Measurements from ENCODE around the gene CHMP4B. TPM values are rescaled to one million over a fixed set of nuclear protein-coding genes. Genes with fewer than 3 reads are reported as not detected.

The CHMP4B gene
- total RNA-seq, 1 donor from 2014 or later, result 24.6 TPM

GRCh38 chr20:33894798-33895197, 83.7 kb downstream of the CHMP4B start:
- DNase-seq (ENCODE audit: low spot score), result no peak

GRCh38 chr20:33896509-33896908, 85.4 kb downstream of the CHMP4B start:
- peak; percentile 19 for DNase-seq (ENCODE audit: low spot score)

DNA sequence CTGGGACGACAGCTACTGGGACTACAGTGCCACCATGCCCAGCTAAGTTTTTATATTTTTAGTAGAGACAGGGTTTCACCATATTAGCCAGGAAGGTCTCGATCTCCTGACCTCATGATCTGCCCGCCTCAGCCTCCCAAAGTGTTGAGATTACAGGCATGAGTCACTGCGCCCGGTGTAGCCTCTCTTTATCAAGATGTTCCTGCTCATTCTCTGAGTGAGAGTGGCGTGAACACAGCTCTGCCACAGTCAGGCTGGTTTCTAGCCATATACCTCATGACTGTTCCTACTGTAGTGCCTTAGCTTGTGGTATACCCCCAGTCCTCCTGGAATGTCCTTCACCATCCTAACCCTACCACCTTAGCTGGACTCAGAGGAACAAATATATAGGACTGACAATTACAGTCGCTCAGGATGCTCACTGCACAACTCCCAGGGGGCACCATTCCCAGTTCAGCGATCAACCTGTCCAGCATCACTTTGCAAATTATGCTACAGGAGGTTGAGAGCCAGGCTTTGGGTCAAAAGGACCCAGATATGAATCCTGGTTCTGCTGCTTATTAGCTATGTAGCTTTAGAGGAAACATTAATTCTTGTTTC, 86.3 kb downstream of the CHMP4B start:
- DNase-seq (ENCODE audit: low spot score), result no peak

GRCh38 chr20:33899106-33899505, 88.0 kb downstream of the CHMP4B start:
- no peak for DNase-seq (ENCODE audit: low spot score)

- DNase-seq (ENCODE audit: low spot score), result no peak
Observed at GRCh38 chr20:33900521-33901131, 89.5 kb downstream of the CHMP4B start.

- no peak for DNase-seq (ENCODE audit: low spot score)
Observed at GRCh38 chr20:33901132-33901523, 90.0 kb downstream of the CHMP4B start.

- no peak for DNase-seq (ENCODE audit: low spot score)
Observed at GRCh38 chr20:33902011-33902410, 90.9 kb downstream of the CHMP4B start.

Other genes starting within 250 kb of the CHMP4B start
- not detected for gene C20orf144, start 149.0 kb upstream of the CHMP4B start, total RNA-seq (ENCODE audit: insufficient read depth, low replicate concordance)
- gene ACTL10, start 144.4 kb upstream of the CHMP4B start, total RNA-seq (ENCODE audit: insufficient read depth, low replicate concordance), result not detected
- 15.6 TPM for gene NECAB3, start 136.9 kb upstream of the CHMP4B start, total RNA-seq (ENCODE audit: insufficient read depth, low replicate concordance)
- 8.7 TPM for gene E2F1, start 125.0 kb upstream of the CHMP4B start, total RNA-seq (ENCODE audit: insufficient read depth, low replicate concordance)
- 11.3 TPM for gene PXMP4, start 91.0 kb upstream of the CHMP4B start, total RNA-seq (ENCODE audit: insufficient read depth, low replicate concordance)
- gene ZNF341, start 79.4 kb upstream of the CHMP4B start, total RNA-seq (ENCODE audit: insufficient read depth, low replicate concordance), result 0.72 TPM
- gene RALY, start 182.6 kb downstream of the CHMP4B start, total RNA-seq (ENCODE audit: insufficient read depth, low replicate concordance), result 68.4 TPM